T-helper 1 cell treated with Interleukin-12 subunit alpha and Interleukin-12 subunit beta and Interleukin-4 antibody, amounts not matched to agents 30 ng/mL and 1 ng/mL, for 36 hours (primary cell): ENCODE data around the gene KLF1. TPM values are rescaled to one million over a fixed set of nuclear protein-coding genes. Genes with fewer than 3 reads are reported as not detected.

Experiments used
- intact Hi-C: fragments of 100-400 bp; cut with micrococcal nuclease; formaldehyde crosslinking; loops from one replicate; pipeline ENCODE4 v1.15.1; 2024
- total RNA-seq: library from RNA; stranded (reverse); gene quantifications from 2 replicates; pipeline ENCODE4 v1.2.3, GENCODE V29; 2022

KLF1 gene
- total RNA-seq, 1 donor from 2014 or later = 0.22 TPM

DNA sequence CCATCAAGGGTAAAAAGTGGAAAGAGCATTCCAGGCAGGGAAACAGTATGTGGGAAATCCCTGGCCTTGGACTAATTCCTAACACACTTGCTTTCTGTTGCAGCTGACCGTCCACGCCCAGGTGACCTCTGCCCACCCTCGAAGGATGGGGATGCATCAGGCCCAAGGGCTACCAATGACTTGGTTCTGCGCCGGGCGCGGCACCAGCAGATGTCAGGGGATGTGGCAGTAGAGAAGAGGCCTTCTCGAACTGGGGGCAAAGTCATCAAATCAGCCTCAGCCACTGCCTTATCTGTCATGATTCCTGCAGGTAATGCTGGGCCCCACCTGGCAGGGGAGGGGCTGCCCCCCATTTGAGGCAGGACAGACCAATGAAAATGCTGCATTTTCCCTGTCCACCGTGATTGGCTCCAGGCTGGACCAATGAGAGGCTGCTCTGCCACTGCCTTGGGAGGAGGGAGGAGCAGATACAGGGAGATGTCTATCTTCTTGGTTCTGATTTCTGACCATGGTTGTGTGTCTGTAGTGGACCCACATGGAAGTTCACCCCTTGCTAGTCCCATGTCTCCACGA is 18.4 kb downstream of the KLF1 start:
- intact Hi-C loops = no loop called here

DNA sequence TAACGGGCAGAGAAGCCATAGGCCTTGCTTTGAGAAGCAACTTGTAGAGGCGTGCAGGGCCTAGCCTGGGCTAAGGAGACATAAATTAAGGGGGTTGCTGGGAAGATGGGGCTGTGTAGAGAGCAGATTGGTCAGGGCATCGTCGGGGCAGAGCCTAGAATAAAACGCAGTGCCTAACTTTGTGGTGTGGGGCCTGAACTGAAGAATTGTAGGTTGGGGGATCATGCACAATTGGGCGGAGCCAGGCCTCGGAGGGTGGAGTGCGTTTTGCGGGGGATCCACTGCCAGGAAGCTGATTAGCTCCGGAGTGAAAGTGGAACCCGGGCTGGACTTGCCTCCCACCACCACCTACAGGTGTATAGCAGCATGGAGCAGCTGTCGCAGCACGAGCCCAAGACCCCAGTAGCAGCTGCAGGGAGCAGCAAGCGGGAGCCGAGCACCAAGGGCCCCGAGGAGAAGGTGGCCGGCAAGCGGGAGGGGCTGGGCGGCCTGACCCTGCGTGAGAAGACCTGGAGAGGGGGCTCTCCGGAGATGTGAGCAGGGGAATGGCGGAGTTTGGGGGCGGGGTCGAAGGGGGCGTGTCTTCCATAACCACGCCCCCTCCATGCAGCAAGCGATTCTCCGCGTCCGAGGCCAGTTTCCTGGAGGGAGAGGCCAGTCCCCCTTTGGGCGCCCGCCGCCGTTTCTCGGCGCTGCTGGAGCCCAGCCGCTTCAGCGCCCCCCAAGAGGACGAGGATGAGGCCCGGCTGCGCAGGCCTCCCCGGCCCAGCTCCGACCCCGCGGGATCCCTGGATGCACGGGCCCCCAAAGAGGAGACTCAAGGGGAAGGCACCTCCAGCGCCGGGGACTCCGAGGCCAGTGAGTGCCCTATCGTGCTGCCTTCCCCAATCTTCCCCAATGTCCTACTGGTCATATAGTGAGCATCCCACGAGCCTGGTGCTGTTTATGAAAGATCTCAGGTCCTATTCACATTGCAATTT is 19.6 kb downstream of the KLF1 start:
- intact Hi-C loops = loop anchor here (1.0 to 2.0 kb wide), 3 partner anchors 14 to 24 kb away; partner anchors contain the start of genes DNASE2 and GCDH

DNA sequence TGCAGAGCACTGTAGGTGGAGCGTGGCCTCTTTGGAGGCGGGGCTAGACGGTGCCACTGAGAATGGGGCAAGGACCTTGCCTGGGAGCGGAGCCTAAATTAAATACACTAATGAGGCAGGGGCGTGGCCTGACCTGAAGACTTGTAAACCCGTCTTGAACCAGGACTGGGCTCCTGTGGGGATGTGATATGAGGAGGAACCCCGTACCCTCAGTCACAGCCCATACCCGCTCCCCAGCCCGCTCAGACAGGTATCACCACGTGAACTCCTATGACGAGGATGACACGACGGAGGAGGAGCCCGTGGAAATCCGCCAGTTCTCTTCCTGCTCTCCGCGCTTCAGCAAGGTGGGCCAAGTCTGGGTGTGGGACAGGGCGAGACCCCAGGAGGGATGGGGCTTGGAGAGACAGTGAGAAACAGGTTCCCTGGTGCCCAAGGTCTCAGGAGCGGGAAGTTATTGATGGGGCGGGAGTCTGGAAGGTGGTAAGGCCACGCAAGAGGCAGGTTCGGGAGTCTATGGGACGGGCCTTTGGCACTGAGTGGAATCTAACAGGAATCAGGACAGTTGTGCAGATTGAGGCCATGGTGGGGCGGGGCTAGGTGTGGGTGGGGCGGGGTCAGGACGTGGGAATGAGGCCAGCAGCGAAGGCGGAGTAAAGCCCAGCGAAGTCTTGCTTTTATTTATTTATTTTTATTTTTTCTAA is 20.4 kb downstream of the KLF1 start:
- intact Hi-C loops = loop anchor here (1.0 to 2.0 kb wide), 3 partner anchors 15 to 25 kb away; partner anchors contain the start of genes DNASE2 and GCDH

DNA sequence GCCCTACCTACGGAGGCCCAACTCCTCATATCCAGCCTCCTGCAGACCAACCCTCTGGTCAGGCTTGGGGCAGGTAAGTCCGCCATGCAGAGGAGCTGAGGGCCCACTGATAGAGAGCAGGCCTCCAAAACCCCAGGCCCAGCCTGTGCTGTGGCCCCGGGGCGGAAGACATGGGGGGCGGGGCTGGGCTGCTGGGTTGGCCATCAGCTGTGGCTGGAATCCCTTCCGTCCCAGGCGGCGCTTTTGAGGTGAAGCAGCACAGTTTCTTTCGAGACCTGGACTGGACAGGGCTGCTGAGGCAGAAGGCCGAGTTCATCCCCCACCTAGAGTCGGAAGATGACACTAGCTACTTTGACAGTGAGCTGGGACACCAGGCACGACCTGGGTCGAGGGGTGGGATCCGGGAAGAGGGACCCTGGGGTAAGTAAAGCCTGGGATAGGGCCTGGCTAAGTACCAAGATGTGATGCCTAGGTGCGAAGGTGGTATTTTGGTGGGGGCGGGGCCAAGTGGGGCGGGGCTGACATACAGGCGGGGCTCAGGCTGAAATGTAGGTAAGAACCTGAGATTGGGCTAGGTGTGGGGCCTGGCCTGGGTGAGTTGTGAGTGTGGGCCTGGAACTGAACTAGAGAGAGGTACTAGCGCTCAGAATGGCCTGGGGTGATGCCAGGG is 21.1 kb downstream of the KLF1 start:
- intact Hi-C loops = loop anchor here (2.0 kb wide), 1 partner anchor 19 kb away; no protein-coding TSS in a partner anchor

DNA sequence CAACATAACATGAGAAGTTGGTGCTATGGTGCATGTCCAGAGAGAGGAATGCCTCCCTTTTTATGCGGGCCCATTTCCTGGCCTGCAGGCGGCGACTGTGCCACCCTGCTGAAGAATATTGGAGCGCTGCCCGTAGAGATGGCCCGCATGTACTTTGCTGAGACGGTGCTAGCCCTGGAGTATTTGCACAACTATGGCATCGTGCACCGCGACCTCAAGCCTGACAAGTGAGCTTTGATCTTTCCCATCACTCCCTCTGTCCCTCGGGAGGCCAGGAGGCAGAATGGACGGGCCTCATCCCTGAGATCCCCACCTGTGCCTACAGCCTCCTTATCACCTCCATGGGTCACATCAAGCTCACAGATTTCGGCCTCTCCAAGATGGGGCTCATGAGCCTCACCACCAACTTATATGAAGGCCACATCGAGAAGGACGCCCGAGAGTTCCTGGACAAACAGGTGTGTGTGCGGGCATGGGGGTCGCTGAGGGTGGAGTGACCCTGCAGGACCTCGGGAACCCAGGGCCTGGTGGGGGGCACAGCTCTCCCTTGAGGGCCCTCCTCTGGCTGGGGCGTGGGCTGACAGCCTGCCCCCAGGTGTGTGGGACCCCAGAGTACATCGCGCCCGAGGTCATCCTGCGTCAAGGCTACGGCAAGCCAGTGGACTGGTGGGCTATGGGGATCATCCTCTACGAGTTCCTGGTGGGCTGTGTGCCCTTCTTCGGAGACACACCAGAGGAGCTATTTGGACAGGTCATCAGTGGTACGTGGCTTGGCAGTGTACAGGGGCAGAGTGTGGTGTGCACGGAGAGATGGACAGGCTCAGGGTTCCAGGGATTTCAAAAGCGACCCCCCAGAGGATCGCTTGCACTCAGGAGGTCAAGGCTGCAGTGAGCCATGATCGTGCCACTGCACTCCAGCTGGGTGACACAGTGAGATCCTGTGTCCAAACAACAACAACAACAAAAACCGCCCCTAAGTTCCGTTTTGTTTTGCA is 22.0 kb downstream of the KLF1 start:
- intact Hi-C loops = no loop called here

GRCh38 chr19:12864143-12864542 is 22.9 kb downstream of the KLF1 start:
- intact Hi-C loops = no loop called here

DNA sequence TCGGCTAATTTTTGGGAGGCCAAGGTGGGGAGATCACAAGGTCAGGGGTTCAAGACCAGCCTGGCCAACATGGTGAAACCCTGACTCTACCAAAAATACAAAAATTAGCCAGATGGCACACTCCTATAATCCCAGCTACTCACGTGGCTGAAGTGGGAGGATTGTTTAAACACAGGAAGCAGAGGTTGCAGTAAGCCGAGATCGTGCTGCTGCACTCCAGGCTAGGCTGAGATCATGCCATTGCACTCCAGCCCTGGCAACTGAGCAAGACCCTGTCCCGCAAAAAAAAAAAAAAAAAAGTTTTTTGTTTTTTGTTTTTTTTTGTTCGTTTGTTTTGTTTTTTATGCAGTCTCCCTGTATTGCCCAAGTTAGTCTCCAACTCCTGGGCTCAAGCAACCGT is 27.5 kb downstream of the KLF1 start:
- intact Hi-C loops = no loop called here

DNA sequence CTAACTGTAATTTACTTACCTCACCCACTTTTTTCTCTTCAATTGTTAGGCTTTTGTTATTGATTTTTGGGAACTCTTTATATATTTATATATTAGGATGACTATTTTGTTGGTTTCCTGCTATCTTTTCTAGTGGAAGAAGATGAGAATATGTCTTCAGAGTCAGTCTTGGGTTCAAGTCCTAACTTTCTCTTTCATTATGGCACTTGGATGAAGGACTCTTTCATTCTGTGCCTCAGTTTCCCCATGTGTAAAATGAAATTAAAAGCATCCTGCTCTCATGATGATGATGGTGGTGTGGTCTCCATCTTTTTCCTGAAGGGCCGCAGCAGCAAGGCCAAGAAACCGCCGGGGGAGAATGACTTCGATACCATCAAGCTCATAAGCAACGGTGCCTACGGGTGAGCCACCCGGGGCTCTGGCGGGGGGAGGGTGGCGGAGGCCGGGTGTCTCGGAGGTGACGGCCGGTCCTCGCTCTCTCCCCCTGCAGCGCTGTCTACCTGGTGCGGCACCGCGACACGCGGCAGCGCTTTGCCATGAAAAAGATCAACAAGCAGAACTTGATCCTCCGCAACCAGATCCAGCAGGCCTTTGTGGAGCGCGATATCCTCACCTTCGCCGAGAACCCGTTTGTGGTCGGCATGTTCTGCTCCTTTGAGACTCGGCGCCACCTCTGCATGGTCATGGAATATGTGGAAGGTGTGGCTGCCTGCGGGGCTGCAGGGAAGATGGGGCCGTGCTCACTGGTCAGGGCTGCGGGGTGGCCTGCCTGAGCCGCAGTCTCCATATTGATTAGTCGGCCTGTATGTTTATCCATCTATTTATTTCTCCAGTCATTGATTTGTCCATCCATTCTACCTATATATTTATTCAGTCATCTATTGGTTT is 28.7 kb downstream of the KLF1 start:
- intact Hi-C loops = no loop called here

DNA sequence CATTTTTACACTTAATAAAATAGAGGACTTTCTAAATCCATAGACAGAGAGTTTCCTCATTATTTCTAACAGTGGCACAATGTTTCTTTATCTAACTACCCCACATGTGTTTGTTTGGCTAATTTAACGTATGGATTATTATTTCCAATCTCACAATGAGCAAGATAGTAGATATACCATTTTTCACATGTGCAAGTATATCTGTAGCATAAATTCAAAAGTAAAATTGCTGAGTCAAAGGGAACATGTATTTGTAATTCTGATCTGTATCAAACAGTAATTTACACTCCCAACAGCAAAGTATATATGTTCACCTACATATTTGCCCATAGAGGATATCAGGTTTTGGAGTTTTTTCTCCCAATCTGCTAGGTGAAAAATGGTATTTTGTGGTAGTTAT is 30.3 kb downstream of the KLF1 start:
- intact Hi-C loops = no loop called here

DNA sequence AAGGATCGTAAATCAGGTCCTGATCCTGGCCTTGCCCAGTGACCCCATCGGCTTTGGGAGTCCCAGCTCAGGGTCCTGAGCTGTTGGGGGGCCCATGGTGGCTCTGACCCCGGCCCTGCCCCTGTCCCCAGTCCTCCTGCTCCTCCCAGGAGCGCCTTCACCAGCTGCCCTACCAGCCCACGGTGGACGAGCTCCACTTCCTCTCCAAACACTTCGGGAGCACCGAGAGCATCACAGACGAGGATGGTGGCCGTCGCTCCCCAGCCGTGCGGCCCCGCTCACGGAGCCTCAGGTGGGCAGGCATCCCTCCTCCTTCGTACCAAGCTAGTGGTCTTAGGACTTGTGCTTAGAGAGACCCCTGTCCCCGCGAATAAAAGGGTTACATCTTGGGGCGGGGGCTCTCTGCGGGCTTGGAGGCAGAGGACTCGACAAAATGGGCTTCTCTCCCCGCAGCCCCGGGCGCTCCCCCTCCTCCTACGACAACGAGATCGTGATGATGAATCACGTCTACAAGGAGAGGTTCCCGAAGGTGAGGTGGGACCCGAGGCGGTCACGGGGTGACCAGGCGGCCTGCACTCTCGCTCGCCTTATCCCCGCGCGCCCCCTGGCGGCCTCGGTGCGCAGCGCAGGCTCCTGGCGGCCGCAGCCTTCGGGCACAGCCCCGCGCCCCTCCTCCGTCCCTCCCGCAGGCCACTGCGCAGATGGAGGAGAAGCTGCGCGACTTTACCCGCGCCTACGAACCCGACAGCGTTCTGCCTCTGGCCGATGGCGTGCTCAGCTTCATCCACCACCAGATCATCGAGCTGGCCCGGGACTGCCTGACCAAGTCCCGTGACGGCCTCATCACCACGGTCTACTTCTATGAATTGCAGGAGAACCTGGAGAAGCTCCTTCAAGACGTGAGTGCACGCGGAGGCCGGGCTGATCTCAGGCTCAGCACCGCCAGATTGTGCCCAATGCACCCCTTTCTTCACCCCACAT is 39.6 kb downstream of the KLF1 start:
- intact Hi-C loops = loop anchor here (1.0 to 2.0 kb wide), 6 partner anchors 19 to 283 kb away; no protein-coding TSS in a partner anchor

GRCh38 chr19:12846613-12847012 is 40.4 kb downstream of the KLF1 start:
- intact Hi-C loops = loop anchor here (1.0 to 2.0 kb wide), 6 partner anchors 20 to 282 kb away; no protein-coding TSS in a partner anchor

GRCh38 chr19:12843999-12844732 is 42.8 kb downstream of the KLF1 start:
- intact Hi-C loops = no loop called here

DNA sequence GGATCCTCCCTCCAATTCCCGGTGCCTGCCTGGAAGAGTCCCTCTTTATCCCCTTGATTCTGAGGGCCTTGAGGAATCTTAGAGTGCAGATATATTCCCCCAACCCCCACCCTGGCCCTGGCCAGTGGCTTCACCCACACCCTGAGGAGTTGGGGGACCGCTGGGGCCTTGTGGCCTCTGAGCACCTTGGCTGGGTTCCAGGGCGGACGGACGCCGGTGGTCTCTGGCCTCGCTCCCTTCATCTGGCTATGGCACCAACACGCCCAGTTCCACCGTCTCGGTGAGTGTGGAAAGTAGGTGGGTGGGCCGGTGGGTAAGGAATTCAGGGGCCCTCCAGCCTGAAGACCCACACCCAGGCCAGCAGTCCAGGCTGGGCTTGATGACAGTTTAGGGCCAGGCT is 43.7 kb downstream of the KLF1 start:
- intact Hi-C loops = no loop called here

DNA sequence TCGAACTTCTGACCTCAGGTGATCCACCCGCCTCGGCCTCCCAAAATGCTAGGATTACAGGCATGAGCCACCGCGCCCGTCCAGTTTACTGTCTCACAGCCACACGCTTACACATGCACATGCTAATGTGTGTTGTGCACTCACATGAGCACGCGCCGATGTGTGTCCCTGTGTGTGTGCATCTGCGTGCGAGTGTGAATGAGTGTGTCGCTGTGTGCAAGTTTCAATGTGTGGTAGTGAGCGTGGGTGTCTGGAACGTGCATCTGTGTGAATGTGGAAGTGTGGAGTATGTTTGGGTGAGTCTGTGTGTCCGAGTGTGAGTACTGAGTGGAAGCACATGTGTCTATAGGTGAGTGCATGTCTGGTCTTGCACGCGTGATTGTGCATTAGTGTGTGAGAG is 44.5 kb downstream of the KLF1 start:
- intact Hi-C loops = no loop called here

- intact Hi-C loops = no loop called here
These were observed 45.9 kb downstream of the KLF1 start for GRCh38 chr19:12841094-12841493.

DNA sequence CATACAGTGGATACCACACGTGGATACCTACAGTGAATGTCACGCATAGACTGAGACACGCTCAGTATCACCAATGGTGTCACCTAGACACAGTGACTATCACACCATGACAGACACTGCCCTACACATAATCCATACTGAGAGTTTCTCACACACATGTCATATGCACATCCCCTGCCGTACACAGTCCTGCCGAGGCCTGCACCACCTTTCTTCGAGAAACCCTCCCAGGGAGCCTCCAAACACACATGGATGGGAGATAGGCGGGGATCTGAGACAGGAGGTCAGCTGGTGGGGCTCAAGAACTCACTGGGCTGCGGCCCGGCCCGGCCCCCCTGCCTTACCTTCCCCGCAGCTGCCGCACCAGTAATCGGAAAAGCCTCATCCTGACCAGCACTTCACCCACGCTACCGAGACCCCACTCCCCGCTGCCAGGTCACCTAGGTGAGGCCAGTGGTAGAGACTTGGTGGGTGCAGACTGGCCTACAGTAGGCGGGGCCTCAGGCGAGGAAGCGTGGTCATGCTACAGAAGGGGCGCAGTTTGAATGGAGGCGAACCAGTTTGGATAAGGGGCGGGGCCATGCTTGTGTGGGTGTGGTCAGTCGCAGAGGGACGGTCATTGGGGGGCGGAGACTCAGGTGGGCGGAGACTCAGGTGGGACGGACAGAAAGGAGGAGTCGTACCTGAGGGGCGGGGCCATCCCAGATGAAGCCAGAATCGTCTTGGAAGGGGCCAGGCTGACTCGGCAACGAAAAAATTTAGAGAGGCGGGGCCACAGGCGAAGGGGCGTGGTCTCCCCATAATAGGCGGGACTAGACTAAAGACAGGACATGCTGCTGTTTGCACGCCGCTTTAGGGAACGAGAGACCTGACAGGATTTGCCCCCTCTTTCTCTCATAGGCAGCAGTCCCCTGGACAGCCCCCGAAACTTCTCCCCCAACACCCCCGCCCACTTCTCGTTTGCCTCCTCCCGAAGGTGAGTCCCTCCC is 46.6 kb downstream of the KLF1 start:
- intact Hi-C loops = loop anchor here (1.0 kb wide), 1 partner anchor 65 kb away; the partner anchor contains the start of gene HOOK2
